GM10248 (cell line): ENCODE data around the gene DYSF.

Experiments used
- CTCF ChIA-PET: fragments of 300-600 bp; sonication (Branson Sonifier 250); formaldehyde crosslinking; extraction: SDS; loops from one replicate; lab custom pipeline; 2021; ENCODE audit warnings: antibody characterized with exemption; lab: Yijun Ruan, JAX
- POLR2A ChIA-PET: fragments of 350-650 bp; sonication (Branson Sonifier 250); formaldehyde crosslinking; extraction: SDS; loops from one replicate; lab custom pipeline; 2020; ENCODE audit warnings: antibody characterized with exemption; lab: Yijun Ruan, JAX
- DNase-seq: peaks from one replicate; pipeline ENCODE4 v3.0.0; 2012; ENCODE audit errors: extremely low spot score
- CTCF ChIP-seq: IDR thresholded peaks from 2 replicates; pipeline ENCODE4 v1.5.1; 2012; ENCODE audit warnings: mild to moderate bottlenecking, low read depth; ENCODE audit errors: extremely low read depth, missing control alignments, control extremely low read depth

DYSF gene

DNA sequence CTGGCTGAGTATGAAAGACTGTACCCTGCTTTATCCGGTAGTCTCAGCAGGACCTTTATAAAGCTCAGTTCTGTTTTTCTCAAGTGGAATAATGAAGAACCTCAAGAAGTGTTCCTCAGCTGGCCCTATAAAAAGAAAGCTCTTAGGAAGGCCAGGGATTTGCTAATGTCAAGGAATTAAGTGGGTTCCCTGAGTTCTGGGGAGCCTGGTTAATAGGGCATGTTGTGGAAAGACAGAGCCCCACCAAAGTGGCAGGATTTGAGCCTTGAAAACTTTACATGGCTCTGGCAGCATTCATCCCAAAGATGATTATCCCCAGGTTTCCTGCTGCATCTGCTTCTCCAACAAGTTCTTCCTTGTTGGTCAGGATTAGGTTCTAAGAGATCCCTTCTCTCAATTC lies 6.9 kb upstream of the DYSF start:
- ChIA-PET CTCF (interaction anchor here (1.9 to 6.4 kb wide), 2 partner anchors 15 to 16 kb away, joined by 5 to 57 read pairs; no protein-coding TSS in a partner anchor), POLR2A (no interaction called here)
- TF ChIP-seq CTCF = no peak

DNA sequence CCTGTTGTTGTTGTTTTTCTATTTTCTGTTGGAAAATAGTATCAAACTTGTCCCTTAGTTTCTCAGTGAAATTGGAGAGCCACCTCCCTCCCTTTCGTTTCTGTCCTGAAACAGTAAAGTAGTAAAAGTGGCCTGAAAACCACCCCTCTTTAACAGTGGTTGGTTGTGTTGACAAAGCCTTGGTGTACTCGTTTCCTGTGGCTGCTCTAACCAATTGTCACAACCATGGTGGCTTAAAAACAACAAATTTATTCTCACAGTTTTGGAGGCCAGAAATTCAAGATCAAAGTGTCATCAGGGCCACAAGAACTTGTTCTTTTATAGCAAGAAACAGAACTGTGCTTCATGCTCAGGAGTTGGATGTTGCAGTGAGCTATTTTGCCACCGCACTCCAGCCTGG lies 4.0 kb upstream of the DYSF start:
- POLR2A ChIA-PET = no interaction called here

More for the DNA sequence above, 6.9 kb upstream of the DYSF start:
- no peak for DNase-seq

GRCh38 chr2:71451705-71452104 lies 1.7 kb upstream of the DYSF start:
- no peak for DNase-seq
- ChIA-PET POLR2A (no interaction called here), CTCF (interaction anchor here (1.1 to 6.4 kb wide), 3 partner anchors 9 to 120 kb away, joined by 3 to 57 read pairs (median 5); partner anchors contain the start of gene ZNF638)
- TF ChIP-seq CTCF = no peak

More for the DNA sequence above, 4.0 kb upstream of the DYSF start:
- CTCF ChIA-PET = interaction anchor here (6.4 kb wide), 1 partner anchor 12 kb away, joined by 57 read pairs; no protein-coding TSS in a partner anchor
- no peak for DNase-seq
- no peak for TF ChIP-seq CTCF

- no peak for TF ChIP-seq CTCF
- CTCF ChIA-PET = no interaction called here
- POLR2A ChIA-PET = no interaction called here
- no peak for DNase-seq
Observed at GRCh38 chr2:71452565-71452964, 796 bp upstream of the DYSF start.

GRCh38 chr2:71454221-71455010 lies 1.1 kb downstream of the DYSF start:
- no peak for DNase-seq
- TF ChIP-seq CTCF = no peak
- ChIA-PET CTCF (interaction anchor here (1.3 to 2.9 kb wide), 2 partner anchors 56 to 101 kb away, joined by 3 to 11 read pairs; no protein-coding TSS in a partner anchor), POLR2A (no interaction called here)

DNA sequence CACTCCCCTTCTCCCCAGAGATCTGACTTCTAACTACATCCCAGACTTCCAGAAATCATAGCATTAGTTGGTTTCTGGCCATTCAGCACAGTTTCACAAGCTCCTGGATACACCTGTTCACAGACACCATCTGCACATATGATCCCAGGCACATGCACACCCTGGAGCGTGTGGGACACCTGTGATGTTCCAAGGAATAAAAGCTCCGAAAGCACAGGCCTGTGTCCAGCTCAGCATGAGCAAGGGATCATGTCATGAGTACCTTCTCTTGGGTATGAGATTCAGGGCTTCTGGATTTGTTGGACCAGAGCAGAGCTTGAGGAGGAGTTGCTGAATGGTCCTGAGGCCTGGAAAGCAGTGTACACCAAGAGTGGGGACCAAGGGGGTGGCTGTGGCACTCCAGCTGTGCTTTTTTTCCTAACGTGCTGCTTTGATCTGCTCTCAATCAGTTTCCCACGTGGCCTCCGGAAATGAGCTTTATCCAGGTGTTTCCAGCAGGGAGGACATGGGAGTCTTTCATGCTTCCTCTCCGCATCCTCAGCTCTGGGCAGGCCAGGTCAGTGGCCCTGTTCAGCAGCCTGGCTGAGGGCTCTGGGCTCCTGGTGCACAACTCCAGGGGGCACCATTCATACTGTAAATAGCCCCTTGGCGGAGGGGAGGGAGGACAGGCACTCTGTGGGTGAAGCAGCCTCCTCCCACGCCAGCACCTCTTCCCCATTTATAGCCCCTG lies 1.8 kb downstream of the DYSF start:
- no peak for DNase-seq
- no peak for TF ChIP-seq CTCF
- ChIA-PET CTCF (interaction anchor here (0.7 to 2.9 kb wide), 3 partner anchors 8 to 100 kb away, joined by 3 to 11 read pairs (median 3); no protein-coding TSS in a partner anchor), POLR2A (no interaction called here)
